Right ventricle myocardium inferior (tissue), 1 donor: ENCODE measurements around the gene C6orf15. TPM values are rescaled to one million over a fixed set of nuclear protein-coding genes. Genes with fewer than 3 reads are reported as not detected.

Source experiments
- ATAC-seq: fragments of 200-7000 bp; cut with Tn5 transposase; one replicate; pipeline ENCODE4 v1.9.1; 2020; ENCODE audit warnings: mild to moderate bottlenecking, moderate library complexity
- DNase-seq: peaks from one replicate; pipeline ENCODE4 v3.0.0; 2021; ENCODE audit errors: missing footprints
- intact Hi-C: fragments of 100-400 bp; cut with DNase I; formaldehyde crosslinking; loops from one replicate; pipeline ENCODE4 v1.11.0; 2022
- long read RNA-seq: library from polyadenylated mRNA; unstranded; transcript quantifications from one replicate; pipeline ENCODE4 v2.0.0, GENCODE V29; 2021
- total RNA-seq: library from RNA; stranded (reverse); fragmentation: NEBNext Ultra II Directional; extraction: Animal tissue kit (Norgen Biotek cat#: 25700); gene quantifications from one replicate; pipeline ENCODE4 v1.2.1, GENCODE V29; 2021
- donor health status: DM: no; HTN: yes; CAD: no; lungs with severe emphysema.

Gene C6orf15
- not detected for total RNA-seq
- long read RNA-seq: 0 reads

- DNase-seq (no peak), ATAC-seq (no peak)
- intact Hi-C loops: no loop called here
Measured at GRCh38 chr6:31112478-31112877, at the start of gene C6orf15. C6orf15 (minus strand) TSS chr6:31112575; CDS start chr6:31112555, 20 bp downstream.

DNA sequence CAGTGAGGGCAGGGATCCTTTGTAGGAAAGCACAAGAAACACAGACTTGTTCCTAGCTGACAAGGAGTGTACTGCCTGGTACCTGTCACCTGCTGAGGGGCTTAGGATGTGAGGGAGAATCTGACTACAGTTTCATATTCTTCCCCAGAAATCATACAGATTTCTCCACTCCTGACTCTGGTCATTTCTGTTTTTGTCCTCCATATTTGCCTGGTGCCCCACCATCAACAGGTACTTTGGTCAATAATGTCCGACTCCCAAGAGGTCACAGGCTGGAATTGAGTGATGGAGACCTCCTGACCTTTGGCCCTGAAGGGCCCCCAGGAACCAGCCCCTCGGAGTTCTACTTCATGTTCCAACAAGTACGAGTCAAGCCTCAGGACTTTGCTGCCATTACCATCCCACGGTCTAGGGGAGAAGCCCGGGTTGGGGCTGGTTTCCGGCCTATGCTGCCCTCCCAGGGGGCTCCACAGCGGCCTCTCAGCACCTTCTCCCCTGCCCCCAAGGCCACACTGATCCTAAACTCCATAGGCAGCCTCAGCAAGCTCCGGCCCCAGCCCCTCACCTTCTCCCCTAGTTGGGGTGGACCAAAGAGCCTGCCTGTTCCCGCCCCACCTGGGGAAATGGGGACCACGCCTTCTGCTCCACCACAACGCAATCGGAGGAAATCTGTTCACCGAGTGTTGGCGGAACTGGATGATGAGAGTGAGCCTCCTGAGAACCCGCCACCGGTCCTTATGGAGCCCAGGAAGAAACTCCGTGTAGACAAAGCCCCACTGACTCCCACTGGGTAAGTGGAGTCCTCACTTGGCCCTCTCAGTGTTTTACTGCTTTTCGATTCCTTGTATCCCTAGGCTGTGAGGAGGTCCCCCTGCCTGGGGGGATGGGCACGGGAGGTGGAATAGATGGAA, 49.1 kb upstream of the C6orf15 start:
- ATAC-seq (no peak), DNase-seq (no peak)
- intact Hi-C loops: no loop called here

- no peak for DNase-seq
- intact Hi-C loops: loop anchor here (5.0 kb wide), 1 partner anchor 33 kb away; no protein-coding TSS in a partner anchor
- no peak for ATAC-seq
Measured at GRCh38 chr6:31158863-31159855, 46.8 kb upstream of the C6orf15 start.

DNA sequence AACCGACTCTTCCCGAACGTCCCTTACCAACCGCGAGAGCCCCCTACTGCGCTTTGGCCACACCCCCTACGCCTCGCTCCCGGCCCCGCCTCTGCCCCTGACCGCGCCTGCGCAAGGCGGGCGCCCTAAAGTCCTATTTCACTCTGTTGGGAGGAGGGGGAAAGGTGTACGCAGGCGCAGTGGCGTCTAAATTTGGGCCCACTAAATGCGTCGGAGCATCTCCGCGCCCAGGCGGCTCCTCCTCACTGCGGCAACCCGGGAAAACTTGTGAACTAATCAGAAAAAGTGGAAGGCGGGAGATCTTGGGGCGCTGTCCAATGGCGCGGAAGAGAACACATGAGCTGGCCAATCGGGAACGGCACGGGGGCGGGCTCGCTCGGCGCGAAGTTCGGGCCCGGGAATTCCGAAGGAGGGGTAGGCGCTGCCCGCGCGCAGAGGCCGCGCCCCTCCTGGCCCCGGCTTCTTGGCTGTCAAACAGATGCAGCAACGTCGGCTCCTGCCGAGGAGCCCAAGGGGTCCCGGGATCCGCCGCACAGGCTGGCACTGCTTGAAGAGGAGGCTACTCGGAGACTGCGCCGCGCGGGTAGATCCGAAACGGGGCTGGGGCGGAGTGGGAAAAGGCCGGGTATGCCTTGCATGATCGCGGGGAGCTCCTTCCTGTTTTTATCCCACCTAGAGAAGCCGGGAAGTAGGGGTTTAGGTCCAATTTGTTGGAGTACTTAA, 45.9 kb upstream of the C6orf15 start, which contains the start of gene TCF19:
Gene TCF19 (plus strand): TSS at position 450 of the 723 bp plus-strand sequence. CDS start 881 bp downstream, outside the sequence.
- intact Hi-C loops: loop anchor here (5.0 kb wide), 1 partner anchor 34 kb away; no protein-coding TSS in a partner anchor
- ATAC-seq (peak; percentile 99), DNase-seq (peak; percentile 100)

GRCh38 chr6:31157513-31158139, 45.3 kb upstream of the C6orf15 start, which contains the start of gene CCHCR1:
CCHCR1 (minus strand) TSS chr6:31157802; CDS start chr6:31157600, 202 bp downstream.
- ATAC-seq (no peak), DNase-seq (no peak)
- intact Hi-C loops: loop anchor here (5.0 kb wide), 1 partner anchor 35 kb away; no protein-coding TSS in a partner anchor

- ATAC-seq: no peak
- no peak for DNase-seq
- intact Hi-C loops: loop anchor here (5.0 kb wide), 1 partner anchor 36 kb away; no protein-coding TSS in a partner anchor
Measured at GRCh38 chr6:31156641-31157040, 44.3 kb upstream of the C6orf15 start.

DNA sequence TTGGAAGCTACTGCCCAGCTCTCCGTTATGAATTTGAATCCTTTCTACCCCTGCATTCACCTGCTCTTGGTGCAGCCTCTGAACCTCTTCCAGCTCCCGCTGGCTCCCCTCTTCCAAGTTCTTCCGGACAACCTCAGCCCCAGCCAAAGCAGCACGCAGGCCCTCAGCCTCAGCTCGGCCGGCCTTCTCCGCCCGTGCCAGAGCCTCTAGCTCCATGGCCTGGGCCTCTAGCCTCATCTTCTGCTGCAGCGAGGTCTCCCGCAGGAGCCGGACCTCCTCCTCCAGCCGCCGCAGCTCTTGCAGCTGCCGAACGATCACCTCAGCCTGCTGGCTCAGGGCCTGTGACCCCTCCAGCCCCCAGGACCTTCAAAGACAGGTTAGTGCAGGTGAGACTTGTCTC, 42.1 kb upstream of the C6orf15 start:
- no peak for DNase-seq
- no peak for ATAC-seq
- intact Hi-C loops: no loop called here

DNA sequence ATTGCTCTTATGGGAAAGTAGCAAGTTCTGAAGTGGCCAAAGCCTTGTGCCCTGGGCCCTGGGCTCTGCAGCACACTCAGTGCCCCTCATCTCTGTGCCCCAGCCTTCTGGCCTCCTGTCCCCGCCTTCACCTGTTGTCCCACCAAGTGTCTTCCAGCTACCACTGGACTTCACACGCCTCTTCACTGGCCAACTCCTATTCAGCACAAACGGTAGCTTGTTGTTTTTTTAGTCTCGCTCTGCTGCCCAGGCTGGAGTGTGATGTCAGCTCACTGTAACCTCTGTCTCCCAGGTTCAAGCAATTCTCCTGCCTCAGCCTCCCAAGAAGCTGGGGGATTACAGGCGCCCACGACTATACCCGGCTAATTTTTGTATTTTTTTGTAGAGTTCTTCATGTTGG, 40.4 kb upstream of the C6orf15 start:
- no peak for ATAC-seq
- no peak for DNase-seq
- intact Hi-C loops: no loop called here

- intact Hi-C loops: no loop called here
- no peak for DNase-seq
Measured at GRCh38 chr6:31149827-31150447, 37.6 kb upstream of the C6orf15 start.

GRCh38 chr6:31145386-31145785, 33.0 kb upstream of the C6orf15 start:
- intact Hi-C loops: no loop called here
- ATAC-seq (no peak), DNase-seq (no peak)

More at GRCh38 chr6:31149827-31150447, 37.6 kb upstream of the C6orf15 start:
- no peak for ATAC-seq

GRCh38 chr6:31144970-31145340, 32.6 kb upstream of the C6orf15 start:
- no peak for DNase-seq
- intact Hi-C loops: no loop called here
- no peak for ATAC-seq

GRCh38 chr6:31144296-31144969, 32.1 kb upstream of the C6orf15 start:
- intact Hi-C loops: no loop called here

GRCh38 chr6:31143148-31143547, 30.8 kb upstream of the C6orf15 start:
- peak; percentile 74 for DNase-seq
- intact Hi-C loops: no loop called here
- ATAC-seq: peak; percentile 81

More at GRCh38 chr6:31144296-31144969, 32.1 kb upstream of the C6orf15 start:
- DNase-seq: no peak
- no peak for ATAC-seq

- no peak for DNase-seq
- intact Hi-C loops: no loop called here
- peak; percentile 70 for ATAC-seq
Measured at GRCh38 chr6:31142361-31142761, 30.0 kb upstream of the C6orf15 start.

- DNase-seq: no peak
- no peak for ATAC-seq
- intact Hi-C loops: no loop called here
Measured at GRCh38 chr6:31140643-31141042, 28.3 kb upstream of the C6orf15 start.

DNA sequence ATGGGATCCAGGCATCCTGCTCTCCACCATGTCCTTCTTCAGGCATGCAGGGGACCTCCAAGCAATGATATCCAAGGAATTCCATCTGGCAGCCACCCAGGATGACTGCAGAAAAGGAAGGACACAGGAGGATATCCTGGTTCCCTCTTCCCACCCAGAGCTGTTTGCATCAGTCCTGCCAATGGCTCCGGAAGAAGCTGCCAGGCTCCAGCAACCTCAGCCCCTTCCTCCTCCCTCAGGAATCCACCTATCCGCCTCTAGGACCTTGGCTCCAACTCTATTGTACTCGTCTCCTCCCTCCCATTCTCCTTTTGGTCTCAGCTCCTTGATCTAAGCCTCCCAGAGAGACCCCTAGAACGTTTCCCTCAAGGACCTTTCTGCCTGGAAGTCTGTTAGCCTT, 27.2 kb upstream of the C6orf15 start:
- DNase-seq (no peak), ATAC-seq (no peak)
- intact Hi-C loops: no loop called here

DNA sequence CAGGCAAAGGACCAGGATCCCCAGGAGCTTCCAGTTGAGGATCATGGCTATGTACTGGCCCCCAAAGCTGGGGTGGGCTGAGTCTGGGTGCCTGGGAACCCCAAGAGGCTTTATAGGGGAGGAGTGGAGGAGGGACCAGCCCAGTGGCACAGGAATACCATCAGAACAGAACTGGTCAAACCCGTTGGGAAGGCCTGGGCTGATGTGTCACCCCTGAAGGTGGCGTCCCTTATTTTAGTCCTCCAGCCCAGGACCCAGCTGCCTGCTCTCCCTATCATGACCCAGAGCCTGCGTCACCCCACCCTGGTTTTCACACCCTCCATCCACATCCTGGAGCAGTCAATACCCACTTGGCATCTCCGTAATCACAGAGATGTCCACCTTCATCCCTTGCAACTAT, 26.6 kb upstream of the C6orf15 start, which contains the start of gene PSORS1C2:
Gene PSORS1C2 (minus strand): TSS at position 85 of the 400 bp plus-strand sequence. CDS start 40 bp downstream, at position 45.
- ATAC-seq: no peak
- intact Hi-C loops: no loop called here

More for the DNA sequence above, 26.6 kb upstream of the C6orf15 start, which contains the start of gene PSORS1C2:
- no peak for DNase-seq
